Measurements from ENCODE around the gene OR1D5.
A peak's percentile ranks its signal among the peaks of the same experiment; 100 is the strongest.
"Not testable (repeated sequence)": the region's sequence is repeated elsewhere in the genome, so short reads cannot be mapped to it uniquely, and the experiment has no call there.

The OR1D5 gene

GRCh38 chr17:3063507-3063906, at the start of gene OR1D5:
Gene OR1D5, minus strand, starts transcription at chr17:3063607. Its CDS starts 0 bp downstream, at chr17:3063607.
- DNase-seq, result not testable (repeated sequence)

DNA sequence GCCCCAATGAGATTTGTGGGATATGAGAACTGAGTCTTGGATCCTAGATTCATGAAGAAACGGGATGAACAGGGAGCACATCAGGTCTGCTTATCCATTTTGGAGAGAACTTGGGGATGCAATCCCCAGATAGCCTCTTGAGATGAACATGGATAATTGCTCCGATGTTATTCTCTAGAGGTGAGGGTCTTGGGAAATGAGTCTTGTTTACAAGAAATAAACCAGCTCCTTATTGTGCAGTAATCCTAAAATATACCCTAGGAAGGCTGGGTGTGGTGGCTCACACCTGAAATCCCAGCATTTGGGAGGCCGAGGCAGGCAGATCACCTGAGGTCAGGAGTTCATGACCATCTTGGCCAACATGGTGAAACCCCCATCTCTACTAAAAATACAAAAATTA, 40.9 kb upstream of the OR1D5 start, which contains the start of gene OR1D2:
OR1D2 (minus strand) TSS at position 101 of the 400 bp plus-strand sequence. CDS start 11,426 bp downstream, outside the sequence.
- no peak for DNase-seq

DNA sequence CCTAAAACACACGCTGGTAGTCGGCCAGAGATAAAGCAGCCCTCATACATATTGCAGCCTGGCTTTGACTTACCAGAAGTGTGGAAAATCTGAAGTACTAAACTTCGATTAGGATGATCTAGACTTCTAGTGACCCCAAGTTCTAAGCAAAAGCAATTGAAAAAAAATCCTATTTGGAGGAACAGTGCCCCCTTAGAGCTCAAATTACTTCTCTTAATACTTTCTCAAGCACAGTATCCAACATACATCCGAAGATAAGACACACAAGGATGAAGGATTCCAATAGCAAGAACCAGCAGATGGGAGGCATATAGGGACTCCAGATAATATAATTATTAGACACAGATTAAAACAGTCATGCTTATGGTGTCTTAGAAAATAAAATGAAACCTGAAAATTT, 10.4 kb upstream of the OR1D5 start:
- DNase-seq, result not testable (repeated sequence)

- DNase-seq, result not testable (repeated sequence)
Observed at GRCh38 chr17:3065192-3065591, 1.8 kb upstream of the OR1D5 start.

GRCh38 chr17:3062824-3063377, 506 bp downstream of the OR1D5 start:
- not testable (repeated sequence) for DNase-seq

- DNase-seq, result not testable (repeated sequence)
Observed at GRCh38 chr17:3054868-3055267, 8.5 kb downstream of the OR1D5 start.

- no peak for DNase-seq
Observed at GRCh38 chr17:3049705-3050295, 13.6 kb downstream of the OR1D5 start.

GRCh38 chr17:3048727-3049471, 14.5 kb downstream of the OR1D5 start:
- peak; percentile 91 for DNase-seq

DNA sequence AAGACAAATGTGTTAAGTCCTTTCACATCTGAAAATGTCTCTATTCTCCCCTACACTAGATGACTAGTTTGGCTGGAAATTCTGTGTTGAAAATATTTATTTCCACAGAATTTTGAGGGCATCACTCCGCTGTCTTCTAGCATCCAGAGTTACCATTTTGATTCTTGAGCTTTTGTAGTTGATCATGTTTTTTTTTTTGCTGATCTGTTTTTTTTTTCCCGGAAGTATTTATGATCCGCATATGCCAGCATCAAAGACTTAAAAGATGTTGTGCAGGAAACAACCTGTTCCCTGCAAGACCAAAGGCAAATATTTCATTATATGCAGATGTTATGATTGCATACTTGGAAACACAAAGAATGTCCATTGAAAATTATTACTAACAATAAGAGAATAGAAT, 16.7 kb downstream of the OR1D5 start:
- DNase-seq, result no peak

- no peak for DNase-seq
Observed at GRCh38 chr17:3043737-3044365, 19.6 kb downstream of the OR1D5 start.

DNA sequence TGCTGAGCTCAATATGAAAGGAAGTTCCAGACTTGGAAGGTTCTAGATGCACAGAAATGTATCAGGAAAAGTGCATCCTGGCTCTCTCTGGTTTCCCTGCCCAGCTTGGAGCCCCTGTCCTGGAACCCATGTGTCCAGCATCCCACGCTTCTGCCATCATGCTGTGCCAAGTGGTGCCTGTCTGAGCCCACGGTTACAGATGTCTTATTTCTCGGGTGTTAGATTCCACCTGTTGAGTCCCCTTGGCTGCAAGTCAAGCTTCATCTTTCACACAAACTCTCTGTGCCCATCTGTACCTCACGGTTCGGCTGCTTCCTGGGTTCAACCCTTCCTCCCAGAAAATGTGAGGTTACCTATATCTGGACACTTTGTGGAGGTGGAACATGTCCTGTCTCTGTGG, 22.5 kb downstream of the OR1D5 start:
- no peak for DNase-seq

GRCh38 chr17:3039736-3040135, 23.7 kb downstream of the OR1D5 start:
- DNase-seq, result no peak

- no peak for DNase-seq
Observed at GRCh38 chr17:3038941-3039340, 24.5 kb downstream of the OR1D5 start.

DNA sequence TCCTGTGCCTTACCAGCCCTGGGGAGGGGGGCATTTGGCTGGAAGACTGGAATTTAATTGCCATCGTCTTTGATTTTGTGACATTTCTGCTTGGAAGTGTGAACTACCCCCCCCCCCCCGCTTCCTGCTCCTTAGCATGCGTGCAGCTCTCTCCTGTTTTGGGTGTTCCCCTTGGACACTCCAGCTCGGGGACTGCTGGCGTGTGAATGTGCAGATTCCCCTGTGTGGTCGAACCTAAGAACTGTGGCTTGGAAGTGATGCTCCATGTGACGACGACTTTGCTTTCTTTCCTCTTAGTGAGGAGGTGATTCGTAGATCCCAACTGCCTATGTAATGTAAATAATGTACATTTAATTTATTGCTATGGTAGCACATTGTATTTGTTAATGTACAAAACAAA, 26.1 kb downstream of the OR1D5 start:
- no peak for DNase-seq

DNA sequence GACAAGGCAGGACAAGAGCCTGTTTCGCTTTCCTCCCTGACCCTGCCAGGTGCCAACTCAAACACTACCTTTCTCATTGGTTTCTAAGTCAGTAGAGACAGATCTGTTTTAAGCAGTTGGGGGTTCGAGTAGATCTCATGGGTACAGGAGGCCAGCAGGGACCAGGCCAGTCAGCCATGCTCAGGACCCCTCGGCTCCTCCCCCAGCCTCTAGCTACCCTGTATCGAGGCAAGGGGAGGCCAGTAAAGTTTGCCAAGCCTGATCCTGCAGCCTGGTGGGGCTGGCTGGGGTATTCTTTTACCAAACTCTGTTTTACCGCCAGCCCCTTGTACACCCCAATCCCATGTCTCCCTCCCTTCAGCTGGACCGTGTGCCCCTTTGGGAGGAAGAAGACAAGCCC, 26.6 kb downstream of the OR1D5 start:
- DNase-seq, result no peak

GRCh38 chr17:3035968-3036280, 27.5 kb downstream of the OR1D5 start:
- DNase-seq, result no peak

- no peak for DNase-seq
Observed at GRCh38 chr17:3035256-3035967, 28.0 kb downstream of the OR1D5 start.

DNA sequence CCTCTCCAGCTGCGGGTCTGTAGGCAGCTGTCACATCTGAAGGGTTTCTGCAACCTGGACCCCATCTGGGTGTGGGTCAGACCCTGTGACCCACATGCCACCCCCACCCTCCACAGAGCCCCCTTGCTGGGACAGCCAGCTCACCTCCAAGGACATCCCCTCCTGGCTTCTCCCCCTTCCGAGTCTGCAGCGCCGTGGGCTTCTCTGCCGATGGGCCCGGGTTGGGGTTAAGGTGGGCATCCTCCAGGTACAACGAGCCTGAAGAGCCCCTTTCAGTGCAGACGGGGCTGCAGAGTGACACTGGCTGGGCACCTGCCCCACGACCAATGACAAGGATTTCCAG, 28.9 kb downstream of the OR1D5 start:
- DNase-seq, result no peak

GRCh38 chr17:3033741-3034577, 29.4 kb downstream of the OR1D5 start:
- DNase-seq, result no peak

DNA sequence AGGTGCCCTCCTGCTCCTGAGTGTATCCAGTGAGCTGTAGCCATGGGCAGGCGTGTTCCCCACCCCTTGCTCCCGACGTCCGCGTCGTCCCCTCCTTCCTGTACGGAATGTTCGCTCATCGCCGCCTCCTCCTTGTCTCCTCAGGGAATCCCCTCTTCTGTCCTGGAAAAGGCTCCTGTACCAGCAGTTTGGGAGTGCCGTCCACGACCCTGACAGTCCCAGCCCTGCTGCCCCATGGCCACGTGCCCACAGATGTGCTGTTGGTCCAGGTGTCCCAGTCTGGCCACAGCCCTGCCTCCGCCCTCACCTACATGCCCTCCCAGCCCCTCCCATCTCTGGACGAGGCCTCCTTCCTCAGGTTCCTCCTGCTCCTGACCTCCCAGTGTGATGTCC, 30.2 kb downstream of the OR1D5 start:
- DNase-seq, result no peak

GRCh38 chr17:3032258-3033247, 30.9 kb downstream of the OR1D5 start:
- DNase-seq, result no peak
